ENCODE results near the gene AKT1S1.
A peak's percentile ranks its signal among the peaks of the same experiment; 100 is the strongest.

Gene AKT1S1

GRCh38 chr19:49921871-49922795 lies 45.0 kb upstream of the AKT1S1 start:
- DNase-seq (ENCODE audit: extremely low spot score) = no peak
- no peak for TF ChIP-seq CTCF (IDR thresholded peaks at IDR 0.05; ENCODE audit: control extremely low read depth, extremely low read depth, low read depth, missing control alignments)
- CTCF ChIA-PET = interaction anchor here (1.3 to 1.5 kb wide), 2 partner anchors 15 to 30 kb away, joined by 3 read pairs; no protein-coding TSS in a partner anchor
- POLR2A ChIA-PET = interaction anchor here (1.2 kb wide), 1 partner anchor 8 kb away, joined by 4 read pairs; the partner anchor contains the start of gene NUP62

- POLR2A ChIA-PET = interaction anchor here (0.5 to 1.2 kb wide), 4 partner anchors 8 to 33 kb away, joined by 3 to 4 read pairs (median 4); partner anchors contain the start of gene NUP62
- CTCF ChIA-PET = no interaction called here
- DNase-seq (ENCODE audit: extremely low spot score) = peak; percentile 47
- TF ChIP-seq CTCF (IDR thresholded peaks at IDR 0.05; ENCODE audit: control extremely low read depth, extremely low read depth, low read depth, missing control alignments) = no peak
Measured at GRCh38 chr19:49920624-49921363, 43.6 kb upstream of the AKT1S1 start.

DNA sequence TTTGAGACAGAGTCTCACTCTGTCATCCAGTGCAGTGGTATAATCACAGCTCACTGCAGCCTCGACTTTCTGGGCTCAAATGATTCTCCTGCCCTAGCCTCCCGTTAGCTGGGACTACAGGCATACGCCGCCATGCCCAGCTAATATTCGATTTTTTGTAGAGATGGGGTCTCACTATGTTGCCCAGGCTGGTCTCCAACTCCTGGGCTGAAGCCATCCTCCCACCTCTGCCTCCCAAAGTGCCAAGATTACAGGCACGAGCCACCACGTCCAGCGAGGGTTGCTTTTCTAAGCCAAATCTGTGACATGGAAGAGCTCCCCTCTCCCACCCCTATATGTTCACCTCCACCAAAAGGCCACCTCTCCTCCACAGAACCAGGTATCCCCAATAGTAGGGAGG lies 40.9 kb upstream of the AKT1S1 start:
- CTCF ChIA-PET = interaction anchor here (0.9 to 1.2 kb wide), 2 partner anchors 10 to 27 kb away, joined by 3 to 5 read pairs; no protein-coding TSS in a partner anchor
- TF ChIP-seq CTCF (IDR thresholded peaks at IDR 0.05; ENCODE audit: control extremely low read depth, extremely low read depth, low read depth, missing control alignments) = no peak
- no peak for DNase-seq (ENCODE audit: extremely low spot score)
- POLR2A ChIA-PET = interaction anchor here (1.2 to 1.3 kb wide), 2 partner anchors 11 kb away, joined by 4 to 11 read pairs; no protein-coding TSS in a partner anchor

GRCh38 chr19:49916839-49917733 lies 39.9 kb upstream of the AKT1S1 start:
- ChIA-PET CTCF (interaction anchor here (0.9 to 2.1 kb wide), 3 partner anchors 10 to 26 kb away, joined by 3 to 6 read pairs (median 5); no protein-coding TSS in a partner anchor), POLR2A (interaction anchor here (1.2 to 1.3 kb wide), 2 partner anchors 10 to 12 kb away, joined by 4 to 11 read pairs; no protein-coding TSS in a partner anchor)
- no peak for TF ChIP-seq CTCF (IDR thresholded peaks at IDR 0.05; ENCODE audit: control extremely low read depth, extremely low read depth, low read depth, missing control alignments)

DNA sequence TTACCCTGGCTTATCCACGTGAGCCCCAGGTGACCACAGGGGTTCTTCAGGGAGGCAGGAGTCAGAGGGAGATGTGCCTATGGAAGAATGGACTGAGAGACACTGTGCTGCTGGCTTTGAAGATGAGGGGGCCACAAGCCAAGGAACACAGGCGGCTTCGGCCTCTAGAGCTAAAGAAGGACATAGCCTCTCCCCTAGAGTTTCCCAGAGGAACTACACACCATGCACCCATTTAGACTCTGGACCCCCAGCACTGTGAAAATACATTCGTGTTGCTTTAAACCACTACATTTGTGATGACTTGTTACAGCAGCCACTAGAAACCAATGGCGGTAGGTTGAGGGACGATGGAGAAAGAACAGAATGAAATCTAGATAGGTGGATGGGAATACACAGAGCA lies 38.1 kb upstream of the AKT1S1 start:
- CTCF ChIA-PET = interaction anchor here (1.0 to 5.1 kb wide), 5 partner anchors 8 to 88 kb away, joined by 3 to 23 read pairs (median 5); partner anchors contain the start of genes ATF5 and NUP62
- POLR2A ChIA-PET = no interaction called here
- no peak for TF ChIP-seq CTCF (IDR thresholded peaks at IDR 0.05; ENCODE audit: control extremely low read depth, extremely low read depth, low read depth, missing control alignments)
- no peak for DNase-seq (ENCODE audit: extremely low spot score)

More at GRCh38 chr19:49916839-49917733, 39.9 kb upstream of the AKT1S1 start:
- DNase-seq (ENCODE audit: extremely low spot score) = peak; percentile 43
